ENCODE measurements around the gene CAMKMT.

CAMKMT gene

GRCh38 chr2:44668336-44668735 lies 306.6 kb downstream of the CAMKMT start:
- no peak for DNase-seq

- DNase-seq = no peak
These were observed 309.5 kb downstream of the CAMKMT start for GRCh38 chr2:44671276-44671675.

GRCh38 chr2:44671916-44672315 lies 310.2 kb downstream of the CAMKMT start:
- DNase-seq = no peak

GRCh38 chr2:44672431-44672830 lies 310.7 kb downstream of the CAMKMT start:
- DNase-seq = no peak

GRCh38 chr2:44674473-44675284 lies 312.9 kb downstream of the CAMKMT start:
- DNase-seq = no peak

- no peak for DNase-seq
These were observed 314.6 kb downstream of the CAMKMT start for GRCh38 chr2:44676379-44676778.

GRCh38 chr2:44679584-44679983 lies 317.8 kb downstream of the CAMKMT start:
- no peak for DNase-seq

GRCh38 chr2:44679990-44680389 lies 318.2 kb downstream of the CAMKMT start:
- no peak for DNase-seq

GRCh38 chr2:44680424-44680971 lies 318.8 kb downstream of the CAMKMT start:
- no peak for DNase-seq

- no peak for DNase-seq
These were observed 319.3 kb downstream of the CAMKMT start for GRCh38 chr2:44680983-44681531.

GRCh38 chr2:44682459-44682858 lies 320.7 kb downstream of the CAMKMT start:
- no peak for DNase-seq

GRCh38 chr2:44684559-44684958 lies 322.8 kb downstream of the CAMKMT start:
- DNase-seq = no peak

- no peak for DNase-seq
These were observed 324.8 kb downstream of the CAMKMT start for GRCh38 chr2:44686561-44686960.

- no peak for DNase-seq
These were observed 326.1 kb downstream of the CAMKMT start for GRCh38 chr2:44687686-44688455.

- DNase-seq = no peak
These were observed 326.8 kb downstream of the CAMKMT start for GRCh38 chr2:44688456-44689124.

GRCh38 chr2:44689516-44689915 lies 327.8 kb downstream of the CAMKMT start:
- DNase-seq = no peak

- DNase-seq = no peak
These were observed 329.5 kb downstream of the CAMKMT start for GRCh38 chr2:44691174-44691785.

GRCh38 chr2:44692821-44693220 lies 331.1 kb downstream of the CAMKMT start:
- no peak for DNase-seq

GRCh38 chr2:44700824-44701223 lies 339.1 kb downstream of the CAMKMT start:
- no peak for DNase-seq

- no peak for DNase-seq
These were observed 343.6 kb downstream of the CAMKMT start for GRCh38 chr2:44705356-44705755.

- DNase-seq = no peak
These were observed 344.2 kb downstream of the CAMKMT start for GRCh38 chr2:44705876-44706480.
